K562 (cell line): Measurements from ENCODE around the gene FBXL12. TPM values are rescaled to one million over a fixed set of nuclear protein-coding genes. Genes with fewer than 3 reads are reported as not detected.

Experiments
- ASH1L ChIP-seq: fragments of 450-650 bp; IDR thresholded peaks from 2 replicates; pipeline ENCODE4 v1.6.1; 2018; ENCODE audit warnings: borderline replicate concordance, mild to moderate bottlenecking, low read depth; ENCODE audit not compliant: partially characterized antibody
- CBX3 ChIP-seq, 2 experiments: IDR thresholded peaks; 1 replicate in 1 of 2; 2 replicates in 1 of 2; pipeline ENCODE4 v1.6.1; 2012; ENCODE audit warnings: inconsistent platforms in 2 of 2, low read length in 2 of 2, borderline replicate concordance in 1 of 2, control low read depth in 1 of 2
- CC2D1A ChIP-seq: fragments of 450-650 bp; IDR thresholded peaks from 2 replicates; pipeline ENCODE4 v1.6.1; 2017; ENCODE audit warnings: mild to moderate bottlenecking
- CGGBP1 ChIP-seq: fragments of 250-450 bp; sonication (Bioruptor Pico); IDR thresholded peaks from 2 replicates; pipeline ENCODE4 v1.9.0; 2021; ENCODE audit warnings: mild to moderate bottlenecking
- CHD7 ChIP-seq: fragments of 200-600 bp; sonication (generic); IDR thresholded peaks from one replicate; pipeline ENCODE4 v1.6.1; 2012; ENCODE audit warnings: mild to moderate bottlenecking, low read depth, low read length, inconsistent platforms
- NCOA6 ChIP-seq: fragments of 450-650 bp; IDR thresholded peaks from 2 replicates; pipeline ENCODE4 v1.6.1; 2017; ENCODE audit warnings: mild to moderate bottlenecking
- NEUROD1 ChIP-seq: fragments of 150-350 bp; IDR thresholded peaks from 2 replicates; pipeline ENCODE4 v1.6.1; 2014; ENCODE audit warnings: borderline replicate concordance, low read length, low read depth; ENCODE audit not compliant: partially characterized antibody
- POLR3A ChIP-seq: IDR thresholded peaks from 2 replicates; pipeline ENCODE4 v1.6.1; 2011; ENCODE audit warnings: borderline replicate concordance, mild to moderate bottlenecking, moderate library complexity; ENCODE audit not compliant: insufficient read length, insufficient read depth; ENCODE audit errors: extremely low read depth
- PRMT5 ChIP-seq: sonication (generic); formaldehyde crosslinking; IDR thresholded peaks from 2 replicates; pipeline ENCODE4 v1.5.0; 2020; ENCODE audit warnings: missing genetic modification reagents
- RBM25 ChIP-seq: fragments of 200-400 bp; formaldehyde crosslinking; IDR thresholded peaks from 2 replicates; pipeline ENCODE4 v1.6.1; 2018; ENCODE audit warnings: low read length, low read depth, moderate library complexity; ENCODE audit not compliant: severe bottlenecking
- SIRT6 ChIP-seq: IDR thresholded peaks from one replicate; pipeline ENCODE4 v1.6.1; 2012; ENCODE audit warnings: low read depth, mild to moderate bottlenecking, control low read depth, inconsistent platforms, low read length, moderate library complexity
- SMARCA5 ChIP-seq: fragments of 450-650 bp; IDR thresholded peaks from 2 replicates; pipeline ENCODE4 v1.6.1; 2016
- TAF15 ChIP-seq: fragments of 200-400 bp; formaldehyde crosslinking; IDR thresholded peaks from 2 replicates; pipeline ENCODE4 v1.6.1; 2017; ENCODE audit warnings: mild to moderate bottlenecking, low read depth, low read length, moderate library complexity
- ZBTB2 ChIP-seq: fragments of 450-650 bp; IDR thresholded peaks from 2 replicates; pipeline ENCODE4 v1.6.1; 2016; ENCODE audit warnings: antibody characterized with exemption
- ZNF586 ChIP-seq: fragments of 450-650 bp; formaldehyde crosslinking; conservative IDR thresholded peaks from 2 replicates; pipeline ENCODE4 v1.4.0; 2020; ENCODE audit warnings: mild to moderate bottlenecking, moderate library complexity
- polyA plus RNA-seq, 8 experiments: library from polyadenylated mRNA; depleted of rRNA in 4 of 8; stranded (reverse) in 5 of 8; unstranded in 3 of 8; fragments of >200 nt; fragmentation: Nextera tagmentation in 2 of 8; fragmentation: Illumina TruSeq in 1 of 8; extraction: Ambion mirVana in 2 of 8; extraction: Trizol in 1 of 8; gene quantifications; 2 replicates each; pipeline versions ENCODE4 v1.2.1 to v1.2.3, GENCODE V29; 2011 to 2014; ENCODE audit warnings: inconsistent platforms in 1 of 8, missing spikeins in 1 of 8
- total RNA-seq, 7 experiments: library from RNA; depleted of rRNA in 6 of 7; stranded (reverse); fragments of >200 nt in 6 of 7; fragmentation: Illumina TruSeq in 2 of 7; extraction: Trizol in 2 of 7; gene quantifications; 2 replicates each; pipeline versions ENCODE4 v1.2.1 to v1.2.3, GENCODE V29; 2011 to 2021; ENCODE audit warnings: low replicate concordance in 1 of 7

The FBXL12 gene
- total and polyA plus RNA-seq, 9 of the 15 experiments (the other 6 are each of a cell fraction or from before 2014, with no cell fraction given): 2.7 to 40.5 (median 26.5) TPM

- TF ChIP-seq ZBTB2 (no peak), TAF15 (no peak), CBX3 (IDR thresholded peaks at IDR 0.05; ENCODE audit: borderline replicate concordance in 1 of 2, low read length in 2 of 2) (no peak), CGGBP1 (CRISPR knock-in tag) (no peak), NCOA6 (no peak), NEUROD1 (no peak), POLR3A (no peak), SIRT6 (no peak), CHD7 (no peak), RBM25 (no peak), PRMT5 (CRISPR knock-in tag) (no peak), ASH1L (no peak), SMARCA5 (no peak), CC2D1A (no peak), ZNF586 (CRISPR knock-in tag) (no peak)
Observed at GRCh38 chr19:9818734-9819595, at the start of gene FBXL12 (continued).
